GM13977 (cell line): ENCODE results near the gene PTGFRN.
A peak's percentile ranks its signal among the peaks of the same experiment; 100 is the strongest.
"Not testable (repeated sequence)": the region's sequence is repeated elsewhere in the genome, so short reads cannot be mapped to it uniquely, and the experiment has no call there.

ENCODE experiments used
- DNase-seq: peaks from one replicate; pipeline ENCODE4 v3.0.0; 2012; ENCODE audit warnings: low spot score
- CTCF ChIP-seq: IDR thresholded peaks from 2 replicates; pipeline ENCODE4 v1.5.1; 2012; ENCODE audit warnings: mild to moderate bottlenecking, control low read depth; ENCODE audit not compliant: insufficient read depth; ENCODE audit errors: extremely low read depth, missing control alignments
- in situ Hi-C: fragments of 300-500 bp; cut with MboI; formaldehyde crosslinking; loops from one replicate; pipeline ENCODE4 v1.12.0; 2022; ENCODE audit warnings: low sequenced_read_pairs, low pct_unique_long_range_greater_than_20kb, mixed read lengths, inconsistent platforms; ENCODE audit not compliant: unreplicated experiment

PTGFRN gene

GRCh38 chr1:116871779-116872146 is 38.0 kb upstream of the PTGFRN start:
- no peak for TF ChIP-seq CTCF
- DNase-seq: no peak
- in situ Hi-C loops: no loop called here

GRCh38 chr1:116873680-116874271 is 35.9 kb upstream of the PTGFRN start:
- in situ Hi-C loops: no loop called here
- TF ChIP-seq CTCF: no peak
- no peak for DNase-seq

GRCh38 chr1:116874733-116875249 is 34.9 kb upstream of the PTGFRN start:
- TF ChIP-seq CTCF: no peak
- DNase-seq: no peak
- in situ Hi-C loops: no loop called here

- no peak for DNase-seq
Observed at GRCh38 chr1:116875391-116875790, 34.3 kb upstream of the PTGFRN start.

GRCh38 chr1:116875946-116876345 is 33.8 kb upstream of the PTGFRN start:
- DNase-seq, in situ Hi-C loops: not testable (repeated sequence)

More at GRCh38 chr1:116875391-116875790, 34.3 kb upstream of the PTGFRN start:
- in situ Hi-C loops: no loop called here
- no peak for TF ChIP-seq CTCF

- in situ Hi-C loops: no loop called here
- TF ChIP-seq CTCF: no peak
- DNase-seq: no peak
Observed at GRCh38 chr1:116877141-116877818, 32.4 kb upstream of the PTGFRN start.

GRCh38 chr1:116878804-116879477 is 30.8 kb upstream of the PTGFRN start:
- no peak for TF ChIP-seq CTCF
- peak; percentile 32 for DNase-seq
- in situ Hi-C loops: no loop called here
